Activated T-helper 1 cell treated with anti-CD3 and anti-CD28 coated beads, Interleukin-12 subunit alpha, Interleukin-12 subunit beta, Interleukin-2, Interleukin-4 antibody, amounts not matched to agents 30 ng/mL and 10 ng/mL and 1 ng/mL, durations not matched to agents 14 hours and 24 hours and 36 hours (primary cell): ENCODE results near the gene TPRA1. TPM values are rescaled to one million over a fixed set of nuclear protein-coding genes. Genes with fewer than 3 reads are reported as not detected.

ENCODE experiments used
- DNase-seq: peaks from one replicate; pipeline ENCODE4 v3.0.0; 2021; ENCODE audit warnings: low spot score
- H3K27ac Mint-ChIP-seq: one replicate; pipeline ENCODE4 v1.8.0; 2021; ENCODE audit warnings: mild to moderate bottlenecking, mixed read lengths
- H3K27me3 Mint-ChIP-seq: one replicate; pipeline ENCODE4 v1.8.0; 2022; ENCODE audit warnings: mild to moderate bottlenecking, moderate library complexity, mixed read lengths; ENCODE audit not compliant: insufficient read depth
- H3K36me3 Mint-ChIP-seq: one replicate; pipeline ENCODE4 v1.8.0; 2021; ENCODE audit warnings: low read depth, mixed read lengths
- H3K4me1 Mint-ChIP-seq: one replicate; pipeline ENCODE4 v1.8.0; 2021; ENCODE audit warnings: low read depth, mixed read lengths
- H3K4me3 Mint-ChIP-seq: one replicate; pipeline ENCODE4 v1.8.0; 2021; ENCODE audit warnings: mild to moderate bottlenecking, moderate library complexity, mixed read lengths
- H3K9me3 Mint-ChIP-seq: one replicate; pipeline ENCODE4 v1.8.0; 2021; ENCODE audit warnings: mixed read lengths
- intact Hi-C: fragments of 100-400 bp; cut with micrococcal nuclease; formaldehyde crosslinking; loops from one replicate; pipeline ENCODE4 v1.15.1; 2024
- total RNA-seq: library from RNA; stranded (reverse); gene quantifications from 2 replicates; pipeline ENCODE4 v1.2.3, GENCODE V29; 2022

Gene TPRA1
- total RNA-seq, 1 donor from 2014 or later, result 41.3 TPM

DNA sequence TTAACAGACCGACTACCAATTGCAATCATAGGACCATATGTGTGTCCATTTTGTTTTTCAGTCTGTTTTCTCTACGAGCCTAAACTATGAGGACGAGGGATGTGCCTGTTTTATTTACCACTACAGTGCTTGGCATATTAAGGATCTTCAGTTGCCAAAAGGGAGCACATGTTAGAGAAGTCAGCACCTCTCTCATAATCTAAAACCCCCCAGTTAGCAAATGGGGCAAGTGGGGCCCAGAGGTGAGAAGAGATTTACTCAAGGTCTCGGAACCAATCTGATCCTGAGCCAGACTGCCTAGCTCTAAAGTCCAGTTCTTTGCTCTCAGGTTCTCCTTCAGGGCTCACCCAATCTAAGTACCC lies 37.9 kb upstream of the TPRA1 start:
- H3K27me3 Mint-ChIP-seq, result peaks cover 52% of the 10 kb centered on the region
- H3K9me3 Mint-ChIP-seq, result no peaks in the 10 kb centered on the region
- H3K4me1 Mint-ChIP-seq, result peaks cover 16% of the 10 kb centered on the region
- no peak overlapping the region for H3K27ac Mint-ChIP-seq
- intact Hi-C loops, result loop anchor here (2.0 kb wide), 3 partner anchors 30 to 44 kb away; partner anchors contain the start of genes ABTB1, MCM2 and TPRA1
- H3K36me3 Mint-ChIP-seq, result peaks cover 3% of the 10 kb centered on the region
- no peak for DNase-seq
- H3K4me3 Mint-ChIP-seq, result peak overlapping the region; percentile 80

DNA sequence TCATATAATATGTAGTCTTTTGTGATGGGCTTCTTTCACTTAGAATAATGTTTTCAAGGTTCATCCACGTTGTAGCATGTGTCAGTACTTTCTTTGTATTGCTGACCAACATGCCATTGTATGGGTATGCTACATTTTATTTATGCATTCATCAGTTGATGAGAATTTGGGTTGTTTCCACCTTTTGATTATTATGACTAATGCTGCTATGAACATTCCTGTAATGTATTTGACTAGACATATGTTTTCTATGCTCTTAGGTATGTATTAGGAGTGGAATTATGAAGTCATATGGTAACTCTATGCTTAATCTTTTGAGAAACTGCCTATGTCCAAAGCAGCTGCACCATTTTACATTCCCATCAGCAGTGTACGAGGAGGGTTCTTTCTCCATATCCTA lies 35.3 kb upstream of the TPRA1 start:
- intact Hi-C loops, result no loop called here
- peaks cover 43% of the 10 kb centered on the region for H3K27me3 Mint-ChIP-seq

DNA sequence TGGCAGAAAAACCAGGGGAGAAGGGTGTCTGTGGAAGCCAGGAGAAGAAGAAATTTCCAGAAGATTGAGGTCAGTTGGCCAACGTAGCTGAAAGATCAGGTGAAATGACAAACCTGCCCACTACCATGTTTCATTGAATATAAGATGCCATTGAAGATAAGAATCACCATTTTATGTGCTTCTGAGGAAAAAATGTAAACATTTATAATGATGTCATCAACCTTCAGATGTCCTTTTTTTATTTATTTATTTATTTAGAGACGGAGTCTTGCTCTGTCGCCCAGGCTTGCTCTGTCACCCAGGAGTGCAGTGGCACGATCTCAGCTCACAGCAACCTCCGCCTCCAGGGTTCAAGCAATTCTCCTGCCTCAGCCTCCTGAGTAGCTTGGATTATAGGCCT lies 33.5 kb upstream of the TPRA1 start:
- Mint-ChIP-seq H3K4me1 (no peaks in the 10 kb centered on the region), H3K4me3 (no peak overlapping the region), H3K27ac (no peak overlapping the region), H3K9me3 (no peaks in the 10 kb centered on the region), H3K36me3 (peaks cover 16% of the 10 kb centered on the region), H3K27me3 (peaks cover 32% of the 10 kb centered on the region)
- intact Hi-C loops, result no loop called here
- no peak for DNase-seq

More for the DNA sequence above, 35.3 kb upstream of the TPRA1 start:
- DNase-seq, result no peak
- H3K4me1 Mint-ChIP-seq, result peaks cover 11% of the 10 kb centered on the region
- no peak overlapping the region for H3K27ac Mint-ChIP-seq
- no peak overlapping the region for H3K4me3 Mint-ChIP-seq
- H3K9me3 Mint-ChIP-seq, result no peaks in the 10 kb centered on the region
- peaks cover 10% of the 10 kb centered on the region for H3K36me3 Mint-ChIP-seq

DNA sequence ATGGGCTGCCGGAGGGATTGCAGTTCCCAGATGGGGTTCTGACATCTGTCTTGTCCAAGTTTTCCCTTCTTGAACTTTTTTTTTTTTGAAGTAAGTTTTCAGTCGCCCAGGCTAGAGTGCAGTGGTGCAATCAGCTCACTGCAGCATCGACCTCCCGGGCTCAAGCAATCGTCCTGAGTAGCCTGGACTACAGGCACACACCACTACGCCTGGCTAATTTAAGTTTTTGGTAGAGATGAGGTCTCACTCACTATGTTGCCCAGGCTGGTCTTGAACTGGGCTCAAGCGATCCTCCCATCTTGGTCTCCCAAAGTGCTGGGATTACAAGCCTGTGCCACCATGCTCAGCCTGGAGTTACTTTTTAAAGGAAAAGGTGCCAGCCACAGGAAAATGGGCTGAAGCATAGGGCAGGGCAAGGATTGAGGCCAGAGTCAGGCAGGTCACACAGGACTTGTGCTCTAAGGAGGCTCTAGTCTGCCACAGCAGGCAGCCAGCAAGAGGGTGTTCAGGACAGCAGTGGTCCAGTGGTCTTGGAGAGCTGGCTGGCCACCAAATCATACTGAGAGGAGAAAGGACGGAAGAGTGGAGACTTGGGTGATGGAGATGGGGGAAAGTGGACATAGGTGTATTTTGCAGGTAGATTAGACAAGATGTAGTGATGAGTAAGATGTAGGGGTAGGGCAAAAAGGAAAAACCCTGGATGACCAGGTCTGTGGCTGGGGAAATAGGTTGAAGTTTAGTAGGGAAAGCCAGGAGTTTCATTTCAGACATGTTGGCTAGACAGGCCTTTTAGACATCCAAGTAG lies 32.4 kb upstream of the TPRA1 start:
- H3K4me1 Mint-ChIP-seq, result no peaks in the 10 kb centered on the region
- no peak overlapping the region for H3K4me3 Mint-ChIP-seq
- no peak for DNase-seq
- H3K27me3 Mint-ChIP-seq, result peaks cover 25% of the 10 kb centered on the region
- peaks cover 23% of the 10 kb centered on the region for H3K36me3 Mint-ChIP-seq
- intact Hi-C loops, result no loop called here
- H3K9me3 Mint-ChIP-seq, result no peaks in the 10 kb centered on the region
- H3K27ac Mint-ChIP-seq, result no peak overlapping the region

DNA sequence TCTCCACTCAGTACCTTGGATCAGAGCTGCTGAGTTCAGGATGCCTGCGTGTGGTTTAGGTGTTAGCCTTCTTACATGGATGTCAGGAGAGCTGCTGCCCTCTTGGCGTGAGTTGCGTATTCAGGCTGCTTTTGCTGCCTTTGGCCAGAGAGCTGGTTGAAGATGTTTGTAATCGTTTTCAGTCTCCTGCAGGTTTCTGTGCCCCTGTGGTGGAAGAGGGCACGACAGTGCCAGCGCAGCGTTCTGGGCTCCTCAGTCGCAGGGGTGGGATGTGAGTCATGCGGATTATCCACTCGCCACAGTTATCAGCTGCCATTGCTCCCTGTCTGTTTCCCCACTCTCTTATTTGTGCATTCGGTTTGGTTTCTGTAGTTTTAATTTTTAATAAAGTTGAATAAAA lies 31.5 kb upstream of the TPRA1 start:
- Mint-ChIP-seq H3K4me3 (no peak overlapping the region), H3K27ac (no peak overlapping the region), H3K4me1 (peaks cover 3% of the 10 kb centered on the region), H3K9me3 (no peaks in the 10 kb centered on the region), H3K27me3 (peaks cover 15% of the 10 kb centered on the region), H3K36me3 (peaks cover 30% of the 10 kb centered on the region)
- intact Hi-C loops, result no loop called here
- no peak for DNase-seq

DNA sequence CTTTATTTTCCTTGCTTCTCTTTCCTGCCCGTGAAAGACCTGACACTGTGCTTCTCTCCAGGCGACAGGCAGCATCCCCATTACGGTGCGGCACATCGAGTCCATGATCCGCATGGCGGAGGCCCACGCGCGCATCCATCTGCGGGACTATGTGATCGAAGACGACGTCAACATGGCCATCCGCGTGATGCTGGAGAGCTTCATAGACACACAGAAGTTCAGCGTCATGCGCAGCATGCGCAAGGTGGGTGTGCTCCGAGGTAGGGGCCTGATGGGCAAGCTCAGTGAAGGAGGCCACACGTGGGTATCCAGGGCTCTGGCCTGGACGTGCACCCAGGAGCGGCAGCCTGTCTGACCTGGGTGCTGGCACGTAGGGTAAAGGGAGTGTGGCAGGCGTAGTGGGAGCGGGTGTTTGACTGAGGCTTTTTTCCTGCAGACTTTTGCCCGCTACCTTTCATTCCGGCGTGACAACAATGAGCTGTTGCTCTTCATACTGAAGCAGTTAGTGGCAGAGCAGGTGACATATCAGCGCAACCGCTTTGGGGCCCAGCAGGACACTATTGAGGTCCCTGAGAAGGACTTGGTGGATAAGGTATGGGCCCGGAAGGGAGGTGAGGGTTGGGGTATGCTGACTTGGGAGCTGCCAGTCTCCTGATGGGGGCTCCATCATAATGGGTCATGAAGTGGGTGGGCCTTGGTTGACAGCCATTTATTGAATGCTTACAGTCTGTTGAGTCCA lies 30.3 kb upstream of the TPRA1 start:
- intact Hi-C loops, result no loop called here
- Mint-ChIP-seq H3K36me3 (peaks cover 39% of the 10 kb centered on the region), H3K4me3 (no peak overlapping the region), H3K27ac (no peak overlapping the region), H3K27me3 (peaks cover 7% of the 10 kb centered on the region), H3K4me1 (peaks cover 12% of the 10 kb centered on the region), H3K9me3 (no peaks in the 10 kb centered on the region)
- no peak for DNase-seq

DNA sequence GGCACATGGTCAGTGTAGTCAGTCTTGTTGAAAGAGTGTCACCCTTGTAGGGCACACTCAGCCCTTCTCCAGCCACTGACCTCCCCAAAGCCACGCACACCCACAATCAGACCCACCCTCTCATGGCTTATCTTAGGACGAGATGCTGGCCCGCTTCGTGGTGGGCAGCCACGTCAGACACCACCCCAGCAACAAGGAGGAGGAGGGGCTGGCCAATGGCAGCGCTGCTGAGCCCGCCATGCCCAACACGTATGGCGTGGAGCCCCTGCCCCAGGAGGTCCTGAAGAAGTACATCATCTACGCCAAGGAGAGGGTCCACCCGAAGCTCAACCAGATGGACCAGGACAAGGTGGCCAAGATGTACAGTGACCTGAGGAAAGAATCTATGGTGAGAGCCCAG lies 28.4 kb upstream of the TPRA1 start:
- no peak for DNase-seq
- H3K27ac Mint-ChIP-seq, result no peak overlapping the region
- H3K4me1 Mint-ChIP-seq, result peaks cover 20% of the 10 kb centered on the region
- H3K36me3 Mint-ChIP-seq, result peaks cover 53% of the 10 kb centered on the region
- no peaks in the 10 kb centered on the region for H3K9me3 Mint-ChIP-seq
- H3K27me3 Mint-ChIP-seq, result no peaks in the 10 kb centered on the region
- intact Hi-C loops, result no loop called here
- no peak overlapping the region for H3K4me3 Mint-ChIP-seq

DNA sequence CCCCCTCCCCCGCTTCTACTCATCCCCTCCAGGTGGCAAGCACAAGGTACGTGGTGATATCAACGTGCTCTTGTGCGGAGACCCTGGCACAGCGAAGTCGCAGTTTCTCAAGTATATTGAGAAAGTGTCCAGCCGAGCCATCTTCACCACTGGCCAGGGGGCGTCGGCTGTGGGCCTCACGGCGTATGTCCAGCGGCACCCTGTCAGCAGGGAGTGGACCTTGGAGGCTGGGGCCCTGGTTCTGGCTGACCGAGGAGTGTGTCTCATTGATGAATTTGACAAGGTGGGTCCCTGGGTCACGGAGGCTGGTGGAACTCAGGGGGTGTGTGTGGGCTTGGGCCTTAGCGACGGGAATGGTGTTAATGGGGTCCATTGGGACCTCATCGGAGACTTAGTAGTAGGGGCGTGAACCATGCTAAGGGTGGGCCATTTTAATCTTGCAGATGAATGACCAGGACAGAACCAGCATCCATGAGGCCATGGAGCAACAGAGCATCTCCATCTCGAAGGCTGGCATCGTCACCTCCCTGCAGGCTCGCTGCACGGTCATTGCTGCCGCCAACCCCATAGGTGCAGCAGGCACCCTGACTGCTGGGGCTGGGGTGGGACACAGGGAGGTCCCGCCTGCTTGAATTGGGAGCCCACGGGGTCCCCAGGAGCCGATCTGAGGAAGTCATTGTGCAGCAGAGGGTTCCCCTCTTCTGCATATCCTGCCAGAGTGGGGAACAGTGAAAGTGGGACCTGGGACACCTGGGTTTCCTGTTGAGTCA lies 26.5 kb upstream of the TPRA1 start:
- no peak for DNase-seq
- Mint-ChIP-seq H3K27ac (no peak overlapping the region), H3K9me3 (no peaks in the 10 kb centered on the region), H3K27me3 (no peaks in the 10 kb centered on the region), H3K36me3 (peaks cover 52% of the 10 kb centered on the region), H3K4me3 (no peak overlapping the region), H3K4me1 (peaks cover 20% of the 10 kb centered on the region)
- intact Hi-C loops, result no loop called here

DNA sequence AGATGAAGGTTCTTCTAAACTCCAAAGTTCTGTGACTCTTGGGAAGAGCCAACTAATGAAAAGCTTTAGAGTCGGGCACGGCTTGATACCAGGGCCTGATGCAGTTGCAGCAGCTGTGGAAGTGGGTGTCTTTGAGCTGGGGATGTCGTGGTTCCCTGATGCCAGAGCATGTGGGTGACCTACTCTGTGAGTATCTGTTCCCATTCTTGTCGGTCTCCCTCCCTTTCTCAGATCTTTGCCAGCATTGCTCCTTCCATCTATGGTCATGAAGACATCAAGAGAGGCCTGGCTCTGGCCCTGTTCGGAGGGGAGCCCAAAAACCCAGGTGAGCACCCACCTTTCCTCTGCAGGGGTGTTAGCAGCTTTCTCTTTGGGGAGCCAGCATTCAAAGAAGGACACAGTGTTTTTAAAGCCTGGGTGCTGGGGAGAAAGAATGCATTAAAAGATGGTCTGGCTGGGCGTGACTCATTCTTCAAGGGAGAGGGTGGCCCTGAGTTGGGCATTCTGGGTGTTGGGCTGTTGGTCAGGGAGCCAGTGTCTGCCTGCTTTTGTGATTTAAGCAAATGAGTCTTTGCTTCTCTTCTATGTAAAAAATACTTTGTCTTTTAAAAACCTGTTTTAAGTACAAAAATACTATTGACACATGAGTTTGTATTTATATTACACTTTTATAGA lies 25.2 kb upstream of the TPRA1 start:
- H3K9me3 Mint-ChIP-seq, result no peaks in the 10 kb centered on the region
- H3K27ac Mint-ChIP-seq, result no peak overlapping the region
- intact Hi-C loops, result no loop called here
- H3K4me3 Mint-ChIP-seq, result no peak overlapping the region
- peaks cover 20% of the 10 kb centered on the region for H3K4me1 Mint-ChIP-seq
- DNase-seq, result no peak
- H3K27me3 Mint-ChIP-seq, result no peaks in the 10 kb centered on the region
- H3K36me3 Mint-ChIP-seq, result peaks cover 60% of the 10 kb centered on the region

DNA sequence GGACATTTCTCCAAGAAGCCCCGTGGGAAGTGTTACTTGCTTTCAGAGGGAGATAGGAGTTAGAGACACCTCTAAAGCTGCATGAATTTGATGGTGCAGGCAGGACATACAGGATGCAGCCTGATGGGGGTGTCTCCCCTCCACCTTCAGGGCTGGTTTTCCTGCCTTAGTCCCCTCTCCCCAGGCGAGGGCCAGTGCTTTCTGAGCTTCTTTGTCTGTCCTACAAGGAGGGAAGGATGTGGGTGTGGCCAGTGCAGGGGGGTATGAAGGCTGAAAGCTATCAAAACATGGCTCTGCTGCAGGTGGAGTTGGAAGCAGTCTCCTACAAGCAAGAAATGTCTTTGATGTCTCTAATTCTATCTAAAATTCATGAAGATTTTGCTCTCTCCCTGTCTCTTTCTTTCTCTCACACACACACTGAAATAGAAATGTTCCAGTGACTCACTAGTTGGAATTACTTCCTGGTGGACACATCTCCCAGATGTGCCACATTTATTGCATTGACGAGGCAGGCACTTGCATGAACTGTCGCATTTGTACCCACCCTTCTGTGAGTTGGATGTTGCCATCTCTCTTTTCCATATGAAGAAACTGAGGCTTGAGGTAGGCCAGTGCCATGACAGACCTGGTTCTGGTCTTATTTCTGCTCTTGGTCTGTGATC lies 24.5 kb upstream of the TPRA1 start:
- no peaks in the 10 kb centered on the region for H3K9me3 Mint-ChIP-seq

DNA sequence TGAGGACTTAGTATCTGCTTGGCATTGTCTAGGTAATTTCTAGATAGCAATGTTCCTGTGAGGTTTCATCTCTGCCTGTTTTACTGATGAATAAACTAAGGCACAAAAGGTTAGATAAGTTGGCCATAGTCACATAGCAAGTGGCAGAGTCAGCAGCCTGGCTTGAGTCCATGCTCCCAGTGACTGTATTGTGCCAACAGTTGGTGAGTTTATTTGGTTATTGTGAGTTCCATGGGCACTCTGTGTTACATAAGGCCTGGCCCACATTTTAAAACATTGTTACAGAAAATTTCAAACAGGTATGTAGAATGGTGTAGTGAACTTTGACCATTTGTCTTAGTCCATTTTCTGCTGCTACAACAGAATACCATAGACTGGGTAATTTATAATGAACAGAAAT lies 22.9 kb upstream of the TPRA1 start:
- intact Hi-C loops, result no loop called here
- H3K4me3 Mint-ChIP-seq, result no peak overlapping the region
- no peaks in the 10 kb centered on the region for H3K27me3 Mint-ChIP-seq
- peaks cover 30% of the 10 kb centered on the region for H3K4me1 Mint-ChIP-seq
- peaks cover 65% of the 10 kb centered on the region for H3K36me3 Mint-ChIP-seq
- no peak for DNase-seq
- no peak overlapping the region for H3K27ac Mint-ChIP-seq
- no peaks in the 10 kb centered on the region for H3K9me3 Mint-ChIP-seq

More for the DNA sequence above, 24.5 kb upstream of the TPRA1 start:
- intact Hi-C loops, result no loop called here
- Mint-ChIP-seq H3K27ac (no peak overlapping the region), H3K36me3 (peaks cover 63% of the 10 kb centered on the region), H3K27me3 (no peaks in the 10 kb centered on the region), H3K4me1 (peaks cover 20% of the 10 kb centered on the region), H3K4me3 (no peak overlapping the region)
- DNase-seq, result no peak

DNA sequence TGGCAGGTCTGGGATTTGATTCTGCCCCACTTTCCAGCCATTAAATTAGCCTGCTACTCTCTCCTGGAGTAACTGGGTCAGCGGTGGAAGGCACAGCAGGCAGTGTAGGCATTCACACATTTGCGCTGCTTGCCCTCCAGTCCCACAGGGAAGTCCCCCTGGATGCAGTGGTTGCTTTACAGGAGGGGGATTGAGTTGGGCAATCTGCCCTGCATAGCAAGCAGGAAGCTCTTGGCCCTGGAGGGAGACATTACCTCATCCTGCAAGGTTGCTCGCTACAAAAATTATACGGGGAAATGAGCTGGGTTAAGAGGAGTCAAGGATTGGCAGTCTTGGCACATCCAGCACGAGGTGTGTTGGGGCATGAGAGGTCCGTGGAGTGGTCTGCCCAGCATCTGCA lies 22.4 kb upstream of the TPRA1 start:
- Mint-ChIP-seq H3K27ac (no peak overlapping the region), H3K9me3 (no peaks in the 10 kb centered on the region), H3K27me3 (no peaks in the 10 kb centered on the region), H3K4me1 (peaks cover 34% of the 10 kb centered on the region), H3K36me3 (peaks cover 65% of the 10 kb centered on the region), H3K4me3 (no peak overlapping the region)
- no peak for DNase-seq
- intact Hi-C loops, result no loop called here
